ENCODE data around the gene SCAP.
"Not testable (repeated sequence)": the region's sequence is repeated elsewhere in the genome, so short reads cannot be mapped to it uniquely, and the experiment has no call there.

The SCAP gene

DNA sequence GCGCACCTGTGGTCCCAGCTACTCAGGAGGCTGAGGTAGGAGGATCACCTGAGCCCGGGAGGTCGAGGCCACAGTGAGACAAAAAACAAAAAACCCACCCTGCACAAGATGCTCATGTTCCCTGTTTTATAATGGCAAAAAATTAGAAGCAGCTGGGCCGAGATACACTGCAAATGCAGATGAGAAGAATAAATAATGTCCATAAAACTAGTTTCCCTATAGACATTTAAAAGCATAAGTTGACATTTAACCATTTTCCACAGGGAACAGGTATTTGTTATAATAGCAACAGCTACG is 537 bp upstream of the SCAP start:
- peak overlapping the region; percentile 97 for H2AFZ ChIP-seq (ENCODE audit: low read depth, low read length)
- H3K4me1 ChIP-seq (ENCODE audit: insufficient read depth, low read length): peaks cover 7% of the 10 kb centered on the region
- H3K27me3 ChIP-seq (ENCODE audit: insufficient read depth, low read length): no peaks in the 10 kb centered on the region
- H3K9me3 ChIP-seq (ENCODE audit: low read length): no peaks in the 10 kb centered on the region
- no peaks in the 10 kb centered on the region for H3K36me3 ChIP-seq (ENCODE audit: insufficient read depth, low read length)
- peak overlapping the region; percentile 80 for H3K4me3 ChIP-seq (ENCODE audit: low read length)

DNA sequence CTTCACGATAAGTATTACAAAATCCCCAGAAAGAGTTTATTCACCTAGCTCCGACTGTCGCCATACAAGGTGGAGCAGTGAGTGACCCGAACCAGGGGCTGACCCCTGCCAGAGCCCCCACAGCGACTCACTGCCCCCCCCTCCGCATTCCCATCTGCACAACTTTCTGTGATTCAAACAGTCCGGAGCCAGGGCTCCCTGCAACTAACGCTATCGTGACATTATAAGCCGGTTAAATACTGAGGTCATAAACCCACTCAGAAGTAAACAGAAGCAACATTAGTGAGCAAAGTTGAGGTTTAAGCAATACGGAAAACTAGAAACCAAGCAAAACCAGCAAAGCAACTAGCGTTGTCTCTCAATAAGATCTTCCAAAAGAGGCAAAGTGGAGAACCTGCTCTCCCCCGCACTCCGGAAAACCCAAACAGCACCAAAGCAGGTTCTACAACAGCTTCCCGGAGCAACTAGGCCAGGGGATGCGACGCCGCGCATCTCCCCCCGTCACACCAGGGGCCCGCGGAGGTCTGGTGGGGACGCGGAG is 642 bp downstream of the SCAP start:
- peak overlapping the region; percentile 97 for H2AFZ ChIP-seq (ENCODE audit: low read depth, low read length)
- no peaks in the 10 kb centered on the region for H3K27me3 ChIP-seq (ENCODE audit: insufficient read depth, low read length)
- no peaks in the 10 kb centered on the region for H3K36me3 ChIP-seq (ENCODE audit: insufficient read depth, low read length)
- H3K4me1 ChIP-seq (ENCODE audit: insufficient read depth, low read length): peaks cover 7% of the 10 kb centered on the region
- no peaks in the 10 kb centered on the region for H3K9me3 ChIP-seq (ENCODE audit: low read length)
- peak overlapping the region; percentile 80 for H3K4me3 ChIP-seq (ENCODE audit: low read length)

DNA sequence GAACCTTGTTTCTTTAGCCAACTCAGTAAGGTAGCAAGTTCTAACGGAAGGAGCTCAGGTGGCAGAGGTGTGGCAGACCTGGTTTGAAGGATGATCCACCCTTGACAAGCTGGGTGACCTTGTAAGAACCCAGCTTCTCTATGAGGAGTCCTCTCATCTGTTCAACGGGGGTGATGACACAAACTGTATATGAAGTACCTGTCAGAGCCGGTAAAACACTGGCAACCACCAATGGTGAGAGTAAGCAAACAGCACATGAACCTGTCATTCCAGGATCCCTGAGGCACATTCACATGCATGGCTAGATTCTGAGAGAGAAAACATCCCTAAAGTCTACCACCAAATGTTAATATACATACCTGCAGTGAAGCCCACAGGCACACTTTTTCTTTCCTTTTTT is 2.4 kb downstream of the SCAP start:
- H3K9me3 ChIP-seq (ENCODE audit: low read length): no peaks in the 10 kb centered on the region
- H3K36me3 ChIP-seq (ENCODE audit: insufficient read depth, low read length): no peaks in the 10 kb centered on the region
- no peak overlapping the region for H3K4me3 ChIP-seq (ENCODE audit: low read length)
- H2AFZ ChIP-seq (ENCODE audit: low read depth, low read length): no peak overlapping the region
- H3K4me1 ChIP-seq (ENCODE audit: insufficient read depth, low read length): peaks cover 7% of the 10 kb centered on the region
- no peaks in the 10 kb centered on the region for H3K27me3 ChIP-seq (ENCODE audit: insufficient read depth, low read length)

DNA sequence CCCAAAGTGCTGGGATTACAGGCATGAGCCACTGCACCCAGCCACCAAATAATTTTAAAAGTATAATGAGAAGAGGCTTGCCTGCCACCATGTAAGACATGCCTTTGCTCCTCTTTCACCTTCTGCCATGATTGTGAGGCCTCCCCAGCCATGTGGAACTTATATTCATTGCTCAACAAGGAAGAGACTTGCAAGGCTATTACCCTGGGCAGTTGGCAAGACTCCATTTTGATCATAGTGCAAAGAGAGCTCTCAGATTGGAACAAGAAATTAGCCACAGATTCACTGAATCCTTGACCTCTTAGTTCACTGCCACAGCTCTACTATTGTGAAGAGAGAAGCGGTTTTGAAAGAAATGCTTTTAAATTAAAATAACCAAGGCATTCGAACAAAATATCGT is 6.1 kb downstream of the SCAP start:
- peaks cover 3% of the 10 kb centered on the region for H3K9me3 ChIP-seq (ENCODE audit: low read length)

DNA sequence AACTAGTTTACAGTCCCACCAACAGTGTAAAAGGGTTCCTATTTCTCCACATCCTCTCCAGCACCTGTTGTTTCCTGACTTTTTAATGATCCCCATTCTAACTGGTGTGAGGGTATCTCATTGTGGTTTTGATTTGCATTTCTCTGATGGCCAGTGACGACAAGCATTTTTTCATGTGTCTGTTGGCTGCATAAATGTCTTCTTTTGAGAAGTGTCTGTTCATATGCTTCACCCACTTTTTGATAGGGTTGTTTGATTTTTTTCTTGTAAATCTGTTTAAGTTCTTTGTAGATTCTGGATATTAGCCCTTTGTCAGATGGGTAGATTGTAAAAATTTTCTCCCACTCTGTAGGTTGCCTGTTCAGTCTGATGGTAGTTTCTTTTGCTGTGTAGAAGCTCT is 7.4 kb downstream of the SCAP start:
- H2AFZ ChIP-seq (ENCODE audit: low read depth, low read length); H3K9me3 ChIP-seq (ENCODE audit: low read length); H3K36me3 ChIP-seq (ENCODE audit: insufficient read depth, low read length); H3K4me1 ChIP-seq (ENCODE audit: insufficient read depth, low read length); H3K4me3 ChIP-seq (ENCODE audit: low read length); H3K27me3 ChIP-seq (ENCODE audit: insufficient read depth, low read length): not testable (repeated sequence)

More for the DNA sequence above, 6.1 kb downstream of the SCAP start:
- peaks cover 3% of the 10 kb centered on the region for H3K4me1 ChIP-seq (ENCODE audit: insufficient read depth, low read length)
- H2AFZ ChIP-seq (ENCODE audit: low read depth, low read length): no peak overlapping the region
- H3K27me3 ChIP-seq (ENCODE audit: insufficient read depth, low read length): no peaks in the 10 kb centered on the region
- peaks cover 2% of the 10 kb centered on the region for H3K36me3 ChIP-seq (ENCODE audit: insufficient read depth, low read length)
- H3K4me3 ChIP-seq (ENCODE audit: low read length): no peak overlapping the region

DNA sequence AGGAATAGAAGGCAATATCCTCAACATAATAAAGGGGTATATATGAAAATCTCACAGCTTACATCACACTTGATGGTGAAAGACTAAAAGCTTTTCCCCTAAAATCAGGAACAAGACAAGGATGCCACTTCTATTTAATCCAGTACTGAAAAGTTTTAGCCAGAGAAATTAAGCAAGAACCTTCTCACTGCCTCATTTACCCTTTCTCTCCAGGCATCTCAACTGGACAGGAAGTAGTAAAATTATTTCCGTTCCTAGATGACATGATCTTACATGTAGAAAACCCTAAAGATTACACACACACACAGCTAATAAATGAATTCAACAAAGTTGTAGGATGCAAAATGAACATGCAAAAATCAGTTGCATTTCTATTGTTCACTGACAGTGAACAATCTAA is 11.2 kb downstream of the SCAP start:
- Histone ChIP-seq H3K4me3 (ENCODE audit: low read length) (no peak overlapping the region), H3K36me3 (ENCODE audit: insufficient read depth, low read length) (peaks cover 2% of the 10 kb centered on the region), H3K27me3 (ENCODE audit: insufficient read depth, low read length) (no peaks in the 10 kb centered on the region), H2AFZ (ENCODE audit: low read depth, low read length) (no peak overlapping the region), H3K9me3 (ENCODE audit: low read length) (peaks cover 3% of the 10 kb centered on the region), H3K4me1 (ENCODE audit: insufficient read depth, low read length) (no peaks in the 10 kb centered on the region)

DNA sequence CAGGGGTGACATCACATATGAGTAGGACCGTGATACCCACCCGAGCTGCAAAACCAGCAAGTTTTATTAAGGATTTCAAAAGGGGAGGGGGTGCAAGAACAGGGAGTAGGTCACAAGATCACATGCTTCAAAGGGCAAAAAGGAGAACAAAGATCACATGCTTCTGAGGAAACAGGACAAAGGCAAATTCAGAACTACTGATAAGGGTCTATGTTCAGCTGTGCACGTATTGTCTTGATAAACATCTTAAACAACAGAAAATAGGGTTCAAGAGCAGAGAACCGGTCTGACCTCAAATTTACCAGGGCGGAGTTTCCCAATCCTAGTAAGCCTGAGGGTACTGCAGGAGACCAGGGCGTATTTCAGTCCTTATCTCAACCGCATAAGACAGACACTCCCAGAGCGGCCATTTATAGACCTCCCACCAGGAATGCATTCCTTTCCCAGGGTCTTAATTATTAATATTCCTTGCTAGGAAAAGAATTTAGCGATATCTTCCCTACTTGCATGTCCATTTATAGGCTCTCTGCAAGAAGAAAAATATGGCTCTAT is 16.1 kb downstream of the SCAP start:
- not testable (repeated sequence) for H3K9me3 ChIP-seq (ENCODE audit: low read length)

DNA sequence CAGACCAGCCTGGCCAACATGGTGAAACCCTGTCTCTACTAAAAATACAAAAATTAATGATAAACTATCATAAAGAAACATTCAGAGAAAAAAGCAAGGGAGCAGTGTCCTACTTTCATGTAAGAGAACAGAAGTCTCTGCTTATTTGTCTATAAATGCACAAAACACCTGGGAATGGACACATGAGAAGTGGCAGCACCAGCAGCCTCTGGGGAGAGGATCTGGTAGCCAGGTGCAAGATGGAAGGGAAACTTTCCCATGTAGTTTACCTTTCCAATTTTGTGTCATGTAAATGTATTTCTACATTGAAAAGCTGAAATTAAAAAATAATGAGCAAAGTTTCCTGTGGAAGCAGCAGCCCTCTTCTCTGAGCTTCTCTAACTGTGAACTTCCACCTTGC is 18.8 kb downstream of the SCAP start:
- H3K4me3 ChIP-seq (ENCODE audit: low read length): no peak overlapping the region
- H3K4me1 ChIP-seq (ENCODE audit: insufficient read depth, low read length): no peaks in the 10 kb centered on the region
- no peaks in the 10 kb centered on the region for H3K9me3 ChIP-seq (ENCODE audit: low read length)
- H3K36me3 ChIP-seq (ENCODE audit: insufficient read depth, low read length): no peaks in the 10 kb centered on the region
- H3K27me3 ChIP-seq (ENCODE audit: insufficient read depth, low read length): no peaks in the 10 kb centered on the region
- H2AFZ ChIP-seq (ENCODE audit: low read depth, low read length): no peak overlapping the region

More for the DNA sequence above, 16.1 kb downstream of the SCAP start:
- H3K4me1 ChIP-seq (ENCODE audit: insufficient read depth, low read length); H2AFZ ChIP-seq (ENCODE audit: low read depth, low read length); H3K4me3 ChIP-seq (ENCODE audit: low read length); H3K27me3 ChIP-seq (ENCODE audit: insufficient read depth, low read length); H3K36me3 ChIP-seq (ENCODE audit: insufficient read depth, low read length): not testable (repeated sequence)

DNA sequence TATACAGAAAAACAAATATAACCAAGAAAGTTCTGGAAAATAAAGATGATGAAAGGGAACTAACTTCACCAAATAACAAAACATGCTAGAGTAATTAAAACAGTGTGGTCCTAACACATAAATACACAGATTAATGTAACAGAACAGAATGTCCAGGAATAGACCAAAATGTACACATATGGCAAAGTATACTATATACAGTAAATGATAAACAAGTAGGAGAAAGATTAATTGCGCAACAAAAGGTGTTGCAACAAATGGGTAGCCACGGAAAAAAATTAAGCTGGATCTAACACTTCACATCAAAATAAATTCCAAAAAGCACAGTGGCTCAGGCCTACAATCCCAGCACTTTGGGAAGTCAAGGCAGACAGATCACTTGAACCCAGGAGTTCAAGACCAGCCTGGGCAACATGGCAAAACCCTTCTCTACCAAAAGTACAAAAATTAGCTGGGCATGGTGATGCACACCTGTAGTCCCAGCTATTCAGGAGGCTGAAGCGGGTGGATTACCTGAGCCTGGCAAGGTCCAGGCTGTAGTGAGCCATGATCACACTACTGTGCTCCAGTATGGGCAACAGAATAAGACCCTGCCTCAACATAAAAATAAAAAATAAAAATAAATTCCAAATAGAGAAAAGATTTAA is 19.8 kb downstream of the SCAP start:
- no peaks in the 10 kb centered on the region for H3K36me3 ChIP-seq (ENCODE audit: insufficient read depth, low read length)
- H3K9me3 ChIP-seq (ENCODE audit: low read length): no peaks in the 10 kb centered on the region
- no peak overlapping the region for H2AFZ ChIP-seq (ENCODE audit: low read depth, low read length)
- no peaks in the 10 kb centered on the region for H3K4me1 ChIP-seq (ENCODE audit: insufficient read depth, low read length)
- no peak overlapping the region for H3K4me3 ChIP-seq (ENCODE audit: low read length)
- H3K27me3 ChIP-seq (ENCODE audit: insufficient read depth, low read length): no peaks in the 10 kb centered on the region

DNA sequence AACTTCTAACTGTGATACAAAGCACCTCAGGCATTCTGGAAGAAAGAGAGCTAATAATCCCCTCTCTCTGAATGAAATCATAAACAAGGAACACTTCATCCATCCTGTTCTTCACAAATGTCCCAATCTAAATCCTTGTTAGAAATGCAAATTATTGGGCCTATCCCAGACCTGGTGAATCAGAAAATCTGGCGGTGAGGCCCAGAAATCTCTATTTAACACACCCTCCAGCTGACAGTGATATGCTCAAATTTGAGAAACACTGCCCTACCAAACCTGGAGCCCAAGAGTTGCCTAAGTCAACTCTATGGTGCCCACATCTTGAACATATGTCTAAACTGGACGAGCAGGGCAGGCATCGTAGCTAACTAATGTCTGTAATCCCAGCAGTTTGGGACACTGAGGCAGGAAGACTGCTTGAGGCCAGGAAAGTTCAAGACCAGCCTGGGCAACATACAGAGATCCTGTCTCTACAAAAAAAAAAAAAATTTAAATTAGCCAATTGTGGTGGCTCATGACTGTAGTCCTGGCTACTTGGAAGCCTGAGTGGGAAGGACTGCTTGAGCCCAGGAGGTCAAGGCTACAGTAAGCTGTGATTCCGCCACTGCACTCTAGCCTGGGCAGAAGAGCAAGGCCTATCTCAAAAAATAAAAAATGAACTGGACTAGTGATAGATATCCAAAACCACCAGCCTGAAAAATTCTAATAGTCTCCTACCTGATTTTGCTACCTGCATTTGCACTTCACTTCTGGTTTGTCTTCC is 23.1 kb downstream of the SCAP start:
- Histone ChIP-seq H3K4me1 (ENCODE audit: insufficient read depth, low read length) (no peaks in the 10 kb centered on the region), H3K36me3 (ENCODE audit: insufficient read depth, low read length) (no peaks in the 10 kb centered on the region), H3K9me3 (ENCODE audit: low read length) (no peaks in the 10 kb centered on the region), H3K27me3 (ENCODE audit: insufficient read depth, low read length) (no peaks in the 10 kb centered on the region), H2AFZ (ENCODE audit: low read depth, low read length) (no peak overlapping the region), H3K4me3 (ENCODE audit: low read length) (no peak overlapping the region)

DNA sequence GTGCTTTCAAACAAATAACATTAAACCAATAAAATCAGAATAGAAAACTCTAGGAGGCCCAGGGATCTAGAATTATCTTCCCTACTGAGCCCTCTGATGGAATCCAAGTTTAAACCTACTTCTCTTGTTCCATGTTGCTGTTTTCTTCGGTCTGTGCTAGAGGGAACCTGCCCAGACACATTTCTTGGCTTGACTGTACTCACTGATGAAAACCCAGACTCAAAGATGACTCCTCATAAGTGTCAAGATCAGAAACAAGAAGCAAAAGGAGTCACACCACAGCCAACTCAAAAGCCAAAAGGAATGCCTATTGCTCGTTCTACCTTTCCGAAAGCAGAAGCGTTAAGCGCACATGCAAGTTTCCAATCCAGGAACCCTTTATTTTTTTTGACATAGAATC is 31.6 kb downstream of the SCAP start:
- Histone ChIP-seq H3K9me3 (ENCODE audit: low read length) (peaks cover 3% of the 10 kb centered on the region), H3K4me3 (ENCODE audit: low read length) (no peak overlapping the region), H3K27me3 (ENCODE audit: insufficient read depth, low read length) (no peaks in the 10 kb centered on the region), H3K4me1 (ENCODE audit: insufficient read depth, low read length) (peaks cover 17% of the 10 kb centered on the region), H2AFZ (ENCODE audit: low read depth, low read length) (no peak overlapping the region), H3K36me3 (ENCODE audit: insufficient read depth, low read length) (peaks cover 16% of the 10 kb centered on the region)

DNA sequence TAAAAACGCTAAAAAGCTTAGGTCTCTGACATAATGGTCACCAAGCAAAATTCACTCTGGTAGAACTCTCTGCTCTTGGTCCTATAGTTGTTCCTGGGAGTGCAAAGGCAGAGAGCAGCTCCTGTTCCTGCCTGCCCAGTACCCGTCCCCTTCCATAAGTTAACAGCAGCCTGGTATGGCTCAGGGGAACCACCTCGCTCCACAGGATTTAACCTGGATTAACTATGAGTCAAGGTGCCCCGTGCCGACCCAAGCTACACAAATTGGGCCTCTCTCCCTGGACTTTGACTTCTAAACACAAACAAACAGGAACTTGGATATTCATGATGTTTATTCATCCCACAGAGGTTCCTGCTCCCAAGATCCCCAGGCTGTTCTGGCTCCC is 32.1 kb downstream of the SCAP start:
- Histone ChIP-seq H3K36me3 (ENCODE audit: insufficient read depth, low read length) (peaks cover 21% of the 10 kb centered on the region), H3K9me3 (ENCODE audit: low read length) (peaks cover 3% of the 10 kb centered on the region), H3K4me3 (ENCODE audit: low read length) (no peak overlapping the region), H3K4me1 (ENCODE audit: insufficient read depth, low read length) (peaks cover 17% of the 10 kb centered on the region), H2AFZ (ENCODE audit: low read depth, low read length) (no peak overlapping the region), H3K27me3 (ENCODE audit: insufficient read depth, low read length) (no peaks in the 10 kb centered on the region)

DNA sequence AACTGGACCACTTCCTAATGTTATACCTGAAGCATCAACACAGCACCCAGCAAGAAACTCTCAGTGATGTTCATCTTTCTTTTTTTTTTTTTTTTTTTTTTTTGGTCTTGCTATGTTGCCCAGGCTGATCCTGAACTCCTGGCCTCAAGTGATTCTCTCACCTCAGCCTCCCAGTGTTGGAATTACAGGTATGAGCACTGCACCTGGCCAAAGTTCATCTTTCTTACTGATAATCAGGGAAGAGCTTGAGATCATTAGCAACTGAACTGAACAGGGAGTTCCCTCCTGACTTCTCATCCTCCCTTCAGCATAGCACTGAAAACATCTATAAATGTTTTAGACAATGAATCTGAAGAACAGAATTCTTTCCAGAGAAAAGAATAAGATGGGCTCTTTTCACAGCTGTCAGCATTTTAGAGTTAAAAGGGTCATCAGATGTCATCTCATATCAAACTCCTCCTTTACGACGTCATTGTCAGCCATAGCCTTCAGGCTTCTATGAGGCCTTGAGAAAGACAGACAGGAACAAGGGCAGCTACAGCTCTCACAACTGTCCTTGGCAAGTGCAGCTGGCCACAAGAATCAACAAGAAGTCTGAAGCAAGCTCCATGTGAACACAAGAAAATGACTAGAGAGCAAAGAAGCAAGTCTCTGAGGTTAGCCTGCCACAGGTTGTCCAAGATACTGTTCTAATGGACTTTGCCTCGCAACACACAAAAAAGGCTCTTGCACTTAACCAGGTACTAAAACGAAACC is 33.8 kb downstream of the SCAP start:
- Histone ChIP-seq H2AFZ (ENCODE audit: low read depth, low read length) (no peak overlapping the region), H3K27me3 (ENCODE audit: insufficient read depth, low read length) (no peaks in the 10 kb centered on the region), H3K36me3 (ENCODE audit: insufficient read depth, low read length) (peaks cover 30% of the 10 kb centered on the region), H3K4me3 (ENCODE audit: low read length) (no peak overlapping the region), H3K9me3 (ENCODE audit: low read length) (peaks cover 3% of the 10 kb centered on the region), H3K4me1 (ENCODE audit: insufficient read depth, low read length) (peaks cover 17% of the 10 kb centered on the region)

Data from neuron (in vitro differentiated cells).